H1 (cell line): Measurements from ENCODE around the gene AASDHPPT. TPM values are rescaled to one million over a fixed set of nuclear protein-coding genes. Genes with fewer than 3 reads are reported as not detected.
A peak's percentile ranks its signal among the peaks of the same experiment; 100 is the strongest.

Source experiments
- CTCF ChIA-PET: fragments of 300-600 bp; sonication (Branson Sonifier 250); formaldehyde crosslinking; loops from one replicate; lab custom pipeline; 2021; ENCODE audit not compliant: partially characterized antibody; lab: Charles Lee
- POLR2A ChIA-PET: fragments of 300-600 bp; sonication (Branson Sonifier 250); formaldehyde crosslinking; loops from one replicate; lab custom pipeline; 2021; ENCODE audit warnings: inconsistent platforms; ENCODE audit not compliant: partially characterized antibody; lab: Charles Lee
- DNase-seq, 2 experiments: peaks; one replicate each; pipeline versions ENCODE4 v3.0.0 to v3.0.0-alpha.2; 2010 to 2022; ENCODE audit warnings: low spot score in 2 of 2, low read depth in 1 of 2, mixed read lengths in 1 of 2
- FAIRE-seq: peaks from 2 replicates; lab custom pipeline; 2011; peaks lifted over from hg19 to GRCh38; lab: Jason Lieb, UNC
- H2AFZ ChIP-seq: 2 replicates; pipeline ENCODE4 v1.8.1; 2012; ENCODE audit warnings: low read length, inconsistent platforms
- H2AK5ac ChIP-seq: 2 replicates; pipeline ENCODE4 v1.6.1; 2013; ENCODE audit warnings: low read depth, low read length
- H2BK120ac ChIP-seq: replicated peaks from 2 replicates; pipeline ENCODE3; 2013; ENCODE audit warnings: low read depth, low read length, inconsistent platforms
- H2BK12ac ChIP-seq: 2 replicates; pipeline ENCODE4 v1.6.1; 2013; ENCODE audit warnings: low read depth, low read length
- H2BK15ac ChIP-seq: 2 replicates; pipeline ENCODE4 v1.6.1; 2013; ENCODE audit warnings: low read length
- H2BK20ac ChIP-seq: 2 replicates; pipeline ENCODE4 v1.6.1; 2013; ENCODE audit warnings: low read length
- H2BK5ac ChIP-seq: 2 replicates; pipeline ENCODE4 v1.6.1; 2013; ENCODE audit warnings: low read depth, low read length
- H3K14ac ChIP-seq: 2 replicates; pipeline ENCODE4 v1.6.1; 2013; ENCODE audit warnings: inconsistent platforms; ENCODE audit not compliant: insufficient read length
- H3K18ac ChIP-seq: 2 replicates; pipeline ENCODE4 v1.6.1; 2013; ENCODE audit warnings: low read length; ENCODE audit errors: extremely low read depth
- H3K23ac ChIP-seq: 2 replicates; pipeline ENCODE4 v1.6.1; 2013; ENCODE audit warnings: inconsistent platforms; ENCODE audit not compliant: insufficient read length
- H3K23me2 ChIP-seq: 2 replicates; pipeline ENCODE4 v1.6.1; 2013; ENCODE audit warnings: low read depth, low read length
- H3K27ac ChIP-seq: 2 replicates; pipeline ENCODE4 v1.6.1; 2011; ENCODE audit warnings: low read depth, low read length, inconsistent platforms
- H3K27me3 ChIP-seq, 4 experiments: replicated peaks in 1 of 4; 1 replicate in 1 of 4; 2 replicates in 3 of 4; pipeline versions ENCODE4 v1.6.1 to v1.8.1; 2011 to 2013; ENCODE audit warnings: low read length in 3 of 4, mild to moderate bottlenecking in 3 of 4, inconsistent platforms in 2 of 4, mixed read lengths in 2 of 4, moderate library complexity in 1 of 4; ENCODE audit not compliant: control insufficient read depth in 3 of 4, insufficient read depth in 3 of 4; ENCODE audit errors: extremely low read depth in 1 of 4
- H3K36me3 ChIP-seq, 4 experiments: 2 replicates each; pipeline versions ENCODE4 v1.6.1 to v1.8.1; 2011 to 2013; ENCODE audit warnings: mild to moderate bottlenecking in 4 of 4, low read length in 3 of 4, moderate library complexity in 2 of 4, control low read depth in 1 of 4, inconsistent platforms in 1 of 4; ENCODE audit not compliant: insufficient read depth in 4 of 4, control insufficient read depth in 2 of 4
- H3K4ac ChIP-seq: replicated peaks from 2 replicates; pipeline ENCODE3; 2013; ENCODE audit warnings: low read length, low read depth, mixed read lengths, inconsistent platforms; ENCODE audit not compliant: insufficient read length
- H3K4me1 ChIP-seq, 4 experiments: replicated peaks in 1 of 4; 1 replicate in 1 of 4; 2 replicates in 3 of 4; pipeline versions ENCODE4 v1.6.1 to v1.8.1; 2011 to 2013; ENCODE audit warnings: low read length in 3 of 4, inconsistent platforms in 2 of 4, mixed read lengths in 1 of 4; ENCODE audit not compliant: insufficient read depth in 4 of 4, control insufficient read depth in 3 of 4
- H3K4me2 ChIP-seq, 2 experiments: 2 replicates each; pipeline versions ENCODE4 v1.6.1 to v1.8.1; 2011 to 2013; ENCODE audit warnings: low read depth in 2 of 2, low read length in 2 of 2, control low read depth in 1 of 2, inconsistent platforms in 1 of 2, mild to moderate bottlenecking in 1 of 2; ENCODE audit not compliant: insufficient read depth in 1 of 2
- H3K4me3 ChIP-seq, 4 experiments: fragments of 200-600, 300-600 bp in 1 of 4; sonication (generic), shearing (Covaris generic), sonication (Bioruptor Twin) in 1 of 4; 2 replicates each; pipeline versions ENCODE4 v1.5.1 to v1.8.1; 2011 to 2016; ENCODE audit warnings: low read length in 4 of 4, low read depth in 3 of 4, control low read depth in 2 of 4, inconsistent platforms in 2 of 4, mild to moderate bottlenecking in 2 of 4, mixed read lengths in 1 of 4, moderate library complexity in 1 of 4; ENCODE audit not compliant: insufficient read depth in 2 of 4; ENCODE audit errors: extremely low read depth in 1 of 4
- H3K56ac ChIP-seq: replicated peaks from 2 replicates; pipeline ENCODE3; 2013; ENCODE audit warnings: low read depth, mild to moderate bottlenecking, mixed read lengths, low read length, inconsistent platforms; ENCODE audit not compliant: insufficient read length
- H3K79me1 ChIP-seq: 2 replicates; pipeline ENCODE4 v1.6.1; 2013; ENCODE audit warnings: low read depth, low read length, control low read depth
- H3K79me2 ChIP-seq, 2 experiments: 2 replicates each; pipeline versions ENCODE4 v1.6.1 to v1.8.1; 2012 to 2013; ENCODE audit warnings: low read length in 2 of 2, mild to moderate bottlenecking in 2 of 2, inconsistent platforms in 1 of 2; ENCODE audit not compliant: insufficient read depth in 2 of 2, control insufficient read depth in 1 of 2
- H3K9ac ChIP-seq, 4 experiments: replicated peaks in 1 of 4; 1 replicate in 1 of 4; 2 replicates in 3 of 4; pipeline versions ENCODE4 v1.6.1 to v1.8.1; 2011 to 2013; ENCODE audit warnings: low read depth in 3 of 4, low read length in 3 of 4, control low read depth in 2 of 4, mild to moderate bottlenecking in 2 of 4, moderate library complexity in 2 of 4, inconsistent platforms in 1 of 4; ENCODE audit errors: extremely low read depth in 1 of 4
- H3K9me3 ChIP-seq, 2 experiments: 2 replicates each; pipeline versions ENCODE4 v1.6.1 to v1.8.1; 2012 to 2013; ENCODE audit warnings: mild to moderate bottlenecking in 2 of 2, moderate library complexity in 2 of 2, control low read depth in 1 of 2, inconsistent platforms in 1 of 2, low read depth in 1 of 2, low read length in 1 of 2, mixed read lengths in 1 of 2; ENCODE audit not compliant: insufficient read depth in 2 of 2
- H4K20me1 ChIP-seq, 2 experiments: replicated peaks in 1 of 2; 2 replicates each; pipeline versions ENCODE3 to v1.8.1; 2011 to 2013; ENCODE audit warnings: inconsistent platforms in 2 of 2, low read length in 2 of 2, mild to moderate bottlenecking in 1 of 2; ENCODE audit not compliant: insufficient read depth in 2 of 2, control insufficient read depth in 1 of 2
- H4K5ac ChIP-seq: 2 replicates; pipeline ENCODE4 v1.6.1; 2013; ENCODE audit warnings: low read length, low read depth, mixed read lengths, inconsistent platforms; ENCODE audit not compliant: insufficient read length
- H4K8ac ChIP-seq: 2 replicates; pipeline ENCODE4 v1.8.0; 2013; ENCODE audit warnings: mild to moderate bottlenecking, moderate library complexity, low read length, inconsistent platforms; ENCODE audit not compliant: insufficient read depth; ENCODE audit errors: extremely low read depth
- H4K91ac ChIP-seq: replicated peaks from 2 replicates; pipeline ENCODE3; 2013; ENCODE audit warnings: low read length, mixed read lengths, inconsistent platforms; ENCODE audit not compliant: insufficient read length
- CBX5 ChIP-seq: fragments of 300-800, 300-1000 bp; sonication (generic); IDR thresholded peaks from 2 replicates; pipeline ENCODE4 v1.7.1; 2016; ENCODE audit warnings: antibody characterized with exemption, low read length, low read depth
- CEBPB ChIP-seq: IDR thresholded peaks from 2 replicates; pipeline ENCODE4 v1.6.1; 2012; ENCODE audit warnings: low read depth, low read length
- GTF2F1 ChIP-seq: IDR thresholded peaks from 2 replicates; pipeline ENCODE4 v1.6.1; 2012; ENCODE audit warnings: low read depth, low read length, improper control_type of control experiment, borderline replicate concordance
- RFX5 ChIP-seq: IDR thresholded peaks from 2 replicates; pipeline ENCODE4 v1.6.1; 2011; ENCODE audit warnings: low read depth, low read length, improper control_type of control experiment, borderline replicate concordance
- RNF2 ChIP-seq: fragments of 200-900, 300-1000 bp; sonication (generic); IDR thresholded peaks from 2 replicates; pipeline ENCODE4 v1.7.1; 2016; ENCODE audit warnings: borderline replicate concordance, low read depth, mild to moderate bottlenecking, antibody characterized with exemption, low read length; ENCODE audit not compliant: poor library complexity, severe bottlenecking; ENCODE audit errors: missing control alignments
- SAP30 ChIP-seq: fragments of 300-600 bp; sonication (generic); IDR thresholded peaks from 2 replicates; pipeline ENCODE4 v1.7.1; 2012; ENCODE audit warnings: low read length, moderate library complexity, mild to moderate bottlenecking, inconsistent platforms; ENCODE audit not compliant: insufficient read depth, insufficient replicate concordance
- SIX5 ChIP-seq: IDR thresholded peaks from 2 replicates; pipeline ENCODE4 v1.6.1; 2011; ENCODE audit warnings: mild to moderate bottlenecking, low read depth, low read length
- SP1 ChIP-seq: IDR thresholded peaks from 2 replicates; pipeline ENCODE4 v1.6.1; 2011; ENCODE audit warnings: low read depth, low read length
- TCF12 ChIP-seq: IDR thresholded peaks from 2 replicates; pipeline ENCODE4 v1.6.1; 2011; ENCODE audit warnings: low read depth, mild to moderate bottlenecking, low read length
- WGBS, 2 experiments: shearing (Covaris generic) in 1 of 2; methylation state at CpG; one replicate each; pipeline versions ENCODE4 v1.1.6 to v1.1.7; 2013 to 2015; ENCODE audit warnings: low lambda C conversion rate in 2 of 2, mixed read lengths in 2 of 2, inconsistent platforms in 1 of 2, low coverage in 1 of 2, missing lambda C conversion rate in 1 of 2; ENCODE audit not compliant: insufficient replicate concordance in 2 of 2, insufficient coverage in 1 of 2, insufficient read length in 1 of 2; ENCODE audit errors: extremely low coverage in 1 of 2, missing lambda C conversion rate in 1 of 2; 5-methylcytosine and 5-hydroxymethylcytosine counted together
- polyA plus RNA-seq, 7 experiments: library from polyadenylated mRNA; depleted of rRNA in 3 of 7; stranded (reverse) in 5 of 7; unstranded in 2 of 7; fragments of >200 nt in 5 of 7; fragments of 200-250 nt in 2 of 7; gene quantifications; 1 replicate in 5 of 7; 2 replicates in 1 of 7; 4 replicates in 1 of 7; pipeline versions ENCODE4 v1.2.1 to v1.2.3, GENCODE V29; 2011 to 2013; ENCODE audit warnings: missing spikeins in 2 of 7, mixed read lengths in 2 of 7
- total RNA-seq: library from RNA; stranded (reverse); fragmentation: NEBNext Ultra II Directional; extraction: Animal tissue kit (Norgen Biotek cat#: 25700); gene quantifications from 2 replicates; pipeline ENCODE4 v1.2.1, GENCODE V29; 2021
- TF ChIP-seq, protein P1 (sequence below): IDR thresholded peaks from 2 replicates; pipeline ENCODE4 v1.6.1; 2012; ENCODE audit warnings: inconsistent platforms

AASDHPPT gene
- total and polyA plus RNA-seq, 2 of the 8 experiments (the other 6 are each of a cell fraction or from before 2014, with no cell fraction given) = 15.7 to 42.2 TPM

DNA sequence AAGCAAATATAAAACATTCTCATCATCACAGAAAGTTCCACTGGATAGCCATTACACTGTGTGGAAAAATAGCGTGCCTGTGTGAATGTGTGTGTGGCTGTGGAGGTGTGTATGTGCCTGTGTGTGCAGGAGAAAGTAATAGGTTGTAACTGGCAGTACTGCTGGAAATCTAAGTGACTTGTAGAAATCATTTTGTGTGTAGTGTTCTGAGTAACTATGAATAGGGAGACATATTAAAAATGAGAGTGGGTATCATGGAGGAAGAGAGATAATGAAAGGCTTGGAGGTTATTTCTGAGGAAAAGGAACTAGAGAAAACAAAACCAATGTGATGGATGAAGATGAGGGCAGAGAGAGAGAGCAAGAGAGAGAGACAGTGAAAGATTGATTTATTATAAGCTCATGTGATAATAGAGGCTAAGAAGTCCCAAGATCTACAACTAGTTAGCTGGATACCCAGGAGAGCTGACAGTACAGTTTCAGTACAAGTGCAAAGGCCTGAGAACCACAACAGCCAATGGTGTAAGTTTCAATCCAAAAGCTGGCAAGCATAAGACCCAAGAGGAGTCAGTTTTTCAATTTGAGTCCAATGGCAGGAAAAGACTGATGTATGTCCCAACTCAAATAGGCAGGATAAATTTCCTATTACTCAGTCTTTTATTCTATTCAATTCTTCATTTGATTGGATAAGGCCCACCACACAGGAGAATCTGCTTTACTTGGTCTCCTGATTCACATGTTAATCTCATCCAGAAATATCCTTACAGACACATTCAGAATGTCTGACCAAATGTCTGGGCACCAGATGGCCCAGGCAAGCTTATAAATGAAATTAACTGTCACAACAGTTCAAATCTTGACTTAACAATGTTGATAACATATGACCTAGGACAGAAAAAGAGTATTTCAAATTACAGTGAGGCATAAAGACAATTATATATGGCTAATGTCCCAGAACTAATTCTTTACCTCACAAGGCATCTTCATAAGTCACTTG lies 15.2 kb upstream of the AASDHPPT start:
- Histone ChIP-seq H2BK20ac (0 out of 2 replicates have a peak overlapping the region, but pooled peaks have one; percentile 37), H3K4me1 (peaks cover 0 to 5% (median 2%) of the 10 kb centered on the region in 4 experiments; a peak in 3 of 7 replicates), H3K27ac (no peak overlapping the region), H3K9ac (no peak overlapping the region), H3K4ac (no peak overlapping the region), H2BK5ac (no peak overlapping the region), H3K79me2 (no peaks in the 10 kb centered on the region), H3K14ac (no peak overlapping the region), H3K18ac (no peak overlapping the region), H2BK120ac (no peak overlapping the region), H3K4me3 (no peak overlapping the region), H3K79me1 (no peaks in the 10 kb centered on the region), H3K23me2 (no peaks in the 10 kb centered on the region), H3K56ac (no peak overlapping the region), H2AK5ac (no peak overlapping the region), H3K4me2 (no peak overlapping the region), H2BK12ac (no peak overlapping the region), H4K91ac (no peak overlapping the region), H4K8ac (no peak overlapping the region), H3K23ac (no peak overlapping the region), H4K5ac (no peak overlapping the region), H2BK15ac (no peak overlapping the region), H3K9me3 (no peaks in the 10 kb centered on the region), H3K27me3 (no peaks in the 10 kb centered on the region), H2AFZ (no peak overlapping the region), H4K20me1 (no peaks in the 10 kb centered on the region), H3K36me3 (no peaks in the 10 kb centered on the region)
- FAIRE-seq = no peak
- no peak for DNase-seq
- CTCF ChIA-PET = interaction anchor here (1.1 kb wide), 1 partner anchor 12 kb away, joined by 3 read pairs; no protein-coding TSS in a partner anchor
- POLR2A ChIA-PET = no interaction called here
- 88% methylated on average over 1 of the region's 1 CpG; no CpG with 5 or more reads in 1 of the 2 experiments for WGBS, 2 experiments
- TF ChIP-seq TCF12 = no peak
- no peak for TF ChIP-seq SAP30
- TF ChIP-seq RFX5 = no peak
- TF ChIP-seq CEBPB = no peak
- no peak for TF ChIP-seq CBX5
- TF ChIP-seq RNF2 = no peak
- no peak for TF ChIP-seq GTF2F1
- no peak for TF ChIP-seq SP1
- TF ChIP-seq, protein P1, sequence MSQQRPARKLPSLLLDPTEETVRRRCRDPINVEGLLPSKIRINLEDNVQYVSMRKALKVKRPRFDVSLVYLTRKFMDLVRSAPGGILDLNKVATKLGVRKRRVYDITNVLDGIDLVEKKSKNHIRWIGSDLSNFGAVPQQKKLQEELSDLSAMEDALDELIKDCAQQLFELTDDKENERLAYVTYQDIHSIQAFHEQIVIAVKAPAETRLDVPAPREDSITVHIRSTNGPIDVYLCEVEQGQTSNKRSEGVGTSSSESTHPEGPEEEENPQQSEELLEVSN = no peak
- TF ChIP-seq SIX5 = no peak
